Choroid plexus epithelial cell (primary cell): ENCODE data around the gene TNNT2.

Experiments
- DNase-seq: peaks from one replicate; pipeline ENCODE4 v3.0.0-alpha.2; 2010; ENCODE audit warnings: low read depth
- H3K4me3 ChIP-seq: 2 replicates; pipeline ENCODE4 v1.5.1; 2011; ENCODE audit warnings: low read depth, mild to moderate bottlenecking, control low read depth, low read length, moderate library complexity
- TF ChIP-seq, protein P1 (sequence below): conservative IDR thresholded peaks from 2 replicates; pipeline ENCODE4 v1.5.1; 2011; ENCODE audit warnings: low read depth, mild to moderate bottlenecking, control low read depth, inconsistent platforms, low read length, moderate library complexity

The TNNT2 gene

DNA sequence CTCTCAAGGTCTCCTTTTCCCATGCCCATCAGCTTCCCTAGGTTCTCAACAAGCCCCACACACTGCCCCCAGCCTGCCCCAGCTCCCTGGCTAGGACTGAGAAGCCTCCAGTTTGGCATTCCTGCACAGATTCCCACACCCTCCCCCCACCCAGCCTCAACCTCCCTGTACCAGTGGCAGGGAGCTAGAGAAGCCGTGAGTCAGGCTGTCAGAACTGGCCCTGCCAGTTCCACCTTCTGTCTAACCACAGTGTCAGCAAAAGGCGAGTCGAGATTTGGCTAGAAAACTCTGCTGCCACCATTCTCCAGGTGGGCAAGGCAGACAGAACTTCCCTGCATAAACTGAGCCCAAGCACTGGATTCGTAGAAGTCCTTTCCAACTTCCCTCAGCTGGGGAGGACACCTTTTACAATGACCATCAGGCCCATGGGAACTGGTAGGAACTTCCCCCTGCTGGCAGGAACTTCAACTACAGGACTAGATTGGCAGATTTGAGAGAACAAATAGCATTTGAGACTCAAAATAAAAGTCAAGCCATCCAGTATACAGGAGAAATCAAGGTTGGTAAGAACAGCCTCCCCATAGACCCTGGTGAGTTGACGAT lies 31.0 kb downstream of the TNNT2 start:
- DNase-seq: peak; percentile 79
- TF ChIP-seq, protein P1, sequence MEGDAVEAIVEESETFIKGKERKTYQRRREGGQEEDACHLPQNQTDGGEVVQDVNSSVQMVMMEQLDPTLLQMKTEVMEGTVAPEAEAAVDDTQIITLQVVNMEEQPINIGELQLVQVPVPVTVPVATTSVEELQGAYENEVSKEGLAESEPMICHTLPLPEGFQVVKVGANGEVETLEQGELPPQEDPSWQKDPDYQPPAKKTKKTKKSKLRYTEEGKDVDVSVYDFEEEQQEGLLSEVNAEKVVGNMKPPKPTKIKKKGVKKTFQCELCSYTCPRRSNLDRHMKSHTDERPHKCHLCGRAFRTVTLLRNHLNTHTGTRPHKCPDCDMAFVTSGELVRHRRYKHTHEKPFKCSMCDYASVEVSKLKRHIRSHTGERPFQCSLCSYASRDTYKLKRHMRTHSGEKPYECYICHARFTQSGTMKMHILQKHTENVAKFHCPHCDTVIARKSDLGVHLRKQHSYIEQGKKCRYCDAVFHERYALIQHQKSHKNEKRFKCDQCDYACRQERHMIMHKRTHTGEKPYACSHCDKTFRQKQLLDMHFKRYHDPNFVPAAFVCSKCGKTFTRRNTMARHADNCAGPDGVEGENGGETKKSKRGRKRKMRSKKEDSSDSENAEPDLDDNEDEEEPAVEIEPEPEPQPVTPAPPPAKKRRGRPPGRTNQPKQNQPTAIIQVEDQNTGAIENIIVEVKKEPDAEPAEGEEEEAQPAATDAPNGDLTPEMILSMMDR: peak; percentile 84
- H3K4me3 ChIP-seq: no peak overlapping the region

GRCh38 chr1:201345081-201345355 lies 32.5 kb downstream of the TNNT2 start:
- TF ChIP-seq, protein P1: no peak
- DNase-seq: no peak
- no peak overlapping the region for H3K4me3 ChIP-seq

DNA sequence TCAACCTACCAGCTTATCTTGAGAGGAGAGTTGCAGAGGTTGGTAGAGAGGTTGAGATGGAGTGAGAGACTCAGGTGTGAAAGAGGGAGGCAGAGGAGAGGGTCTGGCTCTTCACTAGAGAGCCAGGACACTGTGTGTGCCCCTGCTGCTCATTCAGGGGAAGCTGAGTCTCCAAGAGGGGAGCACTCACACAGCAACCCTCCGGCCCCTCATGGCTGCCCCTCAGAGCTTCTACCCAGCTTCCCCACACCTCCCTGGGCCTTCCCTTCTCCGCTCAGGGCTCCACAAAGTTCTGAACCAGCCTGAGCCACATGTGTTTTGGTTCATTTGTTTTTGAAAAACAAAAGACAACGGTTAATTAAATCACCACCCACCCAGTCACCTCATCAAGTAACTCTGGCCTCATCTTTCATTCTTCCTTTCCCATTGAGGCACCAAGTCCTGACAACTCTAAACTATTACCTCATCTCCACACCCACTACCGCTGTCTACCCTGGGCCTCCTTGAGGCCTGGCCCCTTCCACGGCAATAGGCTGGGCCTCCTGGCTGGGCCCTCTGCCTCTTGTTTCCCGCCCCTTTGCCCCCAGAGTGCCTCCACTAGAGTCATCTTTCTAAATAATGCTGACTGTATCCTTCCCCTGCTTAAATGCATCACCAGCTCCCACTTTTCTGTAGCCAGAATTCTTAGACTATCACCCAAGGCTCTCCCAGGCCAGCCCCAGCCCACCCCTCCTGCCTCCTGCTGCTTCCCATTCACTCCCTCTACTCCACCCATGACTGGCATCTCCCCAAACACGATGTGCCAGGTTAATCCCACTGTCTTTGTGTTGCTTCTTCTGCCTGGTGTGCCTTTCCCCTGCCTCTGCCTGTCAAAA lies 33.0 kb downstream of the TNNT2 start:
- no peak overlapping the region for H3K4me3 ChIP-seq
- no peak for DNase-seq
- TF ChIP-seq, protein P1: no peak

GRCh38 chr1:201341377-201341776 lies 36.1 kb downstream of the TNNT2 start:
- TF ChIP-seq, protein P1: no peak
- H3K4me3 ChIP-seq: no peak overlapping the region
- DNase-seq: no peak

DNA sequence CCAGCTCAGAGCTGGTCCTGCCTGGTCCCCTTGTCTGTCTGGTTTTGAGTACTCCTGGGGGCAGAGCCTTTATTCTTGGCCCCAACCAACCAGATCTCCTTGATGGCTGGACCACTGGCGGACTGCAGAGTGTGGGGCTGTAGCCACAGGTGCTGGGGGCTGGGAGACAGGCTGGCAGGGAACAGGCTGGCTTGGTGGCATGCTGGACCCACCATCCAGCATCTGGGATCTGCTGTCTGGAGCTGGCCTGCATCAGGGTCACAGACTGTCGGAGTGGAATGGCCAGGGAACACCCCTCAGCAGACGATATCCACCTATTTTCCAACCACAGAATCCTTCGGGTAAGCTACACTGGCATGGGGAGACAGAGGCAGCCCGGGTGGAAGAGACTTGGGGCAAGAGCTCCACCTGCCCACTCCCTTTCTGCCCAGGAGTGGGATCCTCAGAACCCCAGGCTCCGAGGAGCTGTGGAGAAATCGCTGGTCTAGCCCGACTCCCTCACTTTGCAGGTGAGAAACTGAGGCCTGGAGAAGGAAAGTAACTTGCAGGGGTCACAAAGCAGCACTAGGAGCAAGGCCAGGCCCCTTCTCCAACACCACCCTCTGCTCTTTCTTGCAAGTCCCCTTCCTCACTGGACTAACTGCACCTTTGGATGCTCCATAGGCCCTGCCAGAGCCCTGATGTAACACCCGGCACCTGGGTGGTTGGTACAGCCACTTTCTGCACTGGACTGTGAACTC lies 40.6 kb downstream of the TNNT2 start:
- TF ChIP-seq, protein P1: no peak
- no peak for DNase-seq
- H3K4me3 ChIP-seq: no peak overlapping the region

GRCh38 chr1:201335901-201336300 lies 41.6 kb downstream of the TNNT2 start:
- TF ChIP-seq, protein P1: no peak
- no peak overlapping the region for H3K4me3 ChIP-seq
- DNase-seq: no peak
